GM18517 (cell line): ENCODE data around the gene VAV2.
"Not testable (repeated sequence)": the region's sequence is repeated elsewhere in the genome, so short reads cannot be mapped to it uniquely, and the experiment has no call there.

Experiments
- ATAC-seq: cut with Tn5 transposase; IDR thresholded peaks from one replicate; pipeline ENCODE4 v1.9.1; 2021; ENCODE audit warnings: mild to moderate bottlenecking, moderate library complexity; ENCODE audit not compliant: unreplicated experiment

VAV2 gene

GRCh38 chr9:133971981-133972941 is 19.9 kb downstream of the VAV2 start:
- no peak for ATAC-seq

- no peak for ATAC-seq
Observed at GRCh38 chr9:133971121-133971951, 20.8 kb downstream of the VAV2 start.

GRCh38 chr9:133970581-133971058 is 21.5 kb downstream of the VAV2 start:
- ATAC-seq = no peak

GRCh38 chr9:133969681-133970580 is 22.2 kb downstream of the VAV2 start:
- ATAC-seq = no peak

GRCh38 chr9:133968966-133969617 is 23.0 kb downstream of the VAV2 start:
- ATAC-seq = no peak

GRCh38 chr9:133968428-133968827 is 23.7 kb downstream of the VAV2 start:
- ATAC-seq = no peak

- no peak for ATAC-seq
Observed at GRCh38 chr9:133967024-133967741, 24.9 kb downstream of the VAV2 start.

- no peak for ATAC-seq
Observed at GRCh38 chr9:133964463-133964862, 27.7 kb downstream of the VAV2 start.

- ATAC-seq = no peak
Observed at GRCh38 chr9:133963166-133963565, 29.0 kb downstream of the VAV2 start.

- no peak for ATAC-seq
Observed at GRCh38 chr9:133962341-133962740, 29.8 kb downstream of the VAV2 start.

GRCh38 chr9:133961226-133962165 is 30.6 kb downstream of the VAV2 start:
- ATAC-seq = no peak

GRCh38 chr9:133960568-133961129 is 31.5 kb downstream of the VAV2 start:
- ATAC-seq = no peak

GRCh38 chr9:133959966-133960567 is 32.1 kb downstream of the VAV2 start:
- ATAC-seq = no peak

- no peak for ATAC-seq
Observed at GRCh38 chr9:133959171-133959570, 33.0 kb downstream of the VAV2 start.

GRCh38 chr9:133958756-133959155 is 33.4 kb downstream of the VAV2 start:
- no peak for ATAC-seq

GRCh38 chr9:133957772-133958171 is 34.4 kb downstream of the VAV2 start:
- ATAC-seq = not testable (repeated sequence)

- no peak for ATAC-seq
Observed at GRCh38 chr9:133957328-133957727, 34.8 kb downstream of the VAV2 start.
